ENCODE data around the gene GRIA3. TPM values are rescaled to one million over a fixed set of nuclear protein-coding genes. Genes with fewer than 3 reads are reported as not detected.

Gene GRIA3
- total RNA-seq, 1 donor from 2014 or later: 12.4 TPM

- DNase-seq (ENCODE audit: extremely low spot score, unreplicated experiment): no peak
- Mint-ChIP-seq H3K36me3 (no peaks in the 10 kb centered on the region), H3K27ac (no peak overlapping the region), H3K9me3 (no peaks in the 10 kb centered on the region), H3K4me1 (ENCODE audit: unreplicated experiment) (no peaks in the 10 kb centered on the region), H3K27me3 (no peaks in the 10 kb centered on the region), H3K4me3 (no peak overlapping the region)
- TF ChIP-seq, protein P1, sequence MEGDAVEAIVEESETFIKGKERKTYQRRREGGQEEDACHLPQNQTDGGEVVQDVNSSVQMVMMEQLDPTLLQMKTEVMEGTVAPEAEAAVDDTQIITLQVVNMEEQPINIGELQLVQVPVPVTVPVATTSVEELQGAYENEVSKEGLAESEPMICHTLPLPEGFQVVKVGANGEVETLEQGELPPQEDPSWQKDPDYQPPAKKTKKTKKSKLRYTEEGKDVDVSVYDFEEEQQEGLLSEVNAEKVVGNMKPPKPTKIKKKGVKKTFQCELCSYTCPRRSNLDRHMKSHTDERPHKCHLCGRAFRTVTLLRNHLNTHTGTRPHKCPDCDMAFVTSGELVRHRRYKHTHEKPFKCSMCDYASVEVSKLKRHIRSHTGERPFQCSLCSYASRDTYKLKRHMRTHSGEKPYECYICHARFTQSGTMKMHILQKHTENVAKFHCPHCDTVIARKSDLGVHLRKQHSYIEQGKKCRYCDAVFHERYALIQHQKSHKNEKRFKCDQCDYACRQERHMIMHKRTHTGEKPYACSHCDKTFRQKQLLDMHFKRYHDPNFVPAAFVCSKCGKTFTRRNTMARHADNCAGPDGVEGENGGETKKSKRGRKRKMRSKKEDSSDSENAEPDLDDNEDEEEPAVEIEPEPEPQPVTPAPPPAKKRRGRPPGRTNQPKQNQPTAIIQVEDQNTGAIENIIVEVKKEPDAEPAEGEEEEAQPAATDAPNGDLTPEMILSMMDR (conservative IDR thresholded peaks at IDR 0.05): no peak
Observed at GRCh38 chrX:123486297-123486696, 302.2 kb downstream of the GRIA3 start.

DNA sequence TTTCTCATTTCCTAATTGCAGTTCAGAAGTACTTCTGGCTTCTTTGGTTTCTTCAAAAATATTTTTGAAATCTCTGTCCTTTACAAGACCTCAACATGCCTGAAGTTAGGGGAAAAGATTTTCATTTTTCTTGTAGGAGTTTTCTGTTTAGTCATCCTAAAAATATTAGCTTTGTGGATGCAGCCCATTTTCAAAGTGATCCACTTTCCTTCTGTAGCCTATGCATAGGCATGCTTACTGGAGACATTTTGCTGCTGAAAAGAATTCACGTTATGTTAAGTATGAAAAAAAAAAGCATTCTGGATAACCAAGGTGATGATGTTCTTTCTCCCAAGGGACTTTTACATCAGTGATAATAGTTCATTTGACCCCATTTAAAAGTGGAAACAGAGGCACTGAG is 303.2 kb downstream of the GRIA3 start:
- TF ChIP-seq, protein P1 (conservative IDR thresholded peaks at IDR 0.05): no peak
- Mint-ChIP-seq H3K27ac (no peak overlapping the region), H3K36me3 (no peaks in the 10 kb centered on the region), H3K9me3 (no peaks in the 10 kb centered on the region), H3K4me3 (no peak overlapping the region), H3K4me1 (ENCODE audit: unreplicated experiment) (no peaks in the 10 kb centered on the region), H3K27me3 (no peaks in the 10 kb centered on the region)
- no peak for DNase-seq (ENCODE audit: extremely low spot score, unreplicated experiment)

- TF ChIP-seq, protein P1 (conservative IDR thresholded peaks at IDR 0.05): no peak
- H3K27me3 Mint-ChIP-seq: no peaks in the 10 kb centered on the region
- H3K36me3 Mint-ChIP-seq: no peaks in the 10 kb centered on the region
- H3K4me3 Mint-ChIP-seq: no peak overlapping the region
- no peaks in the 10 kb centered on the region for H3K4me1 Mint-ChIP-seq (ENCODE audit: unreplicated experiment)
- DNase-seq (ENCODE audit: extremely low spot score, unreplicated experiment): no peak
- no peaks in the 10 kb centered on the region for H3K9me3 Mint-ChIP-seq
- no peak overlapping the region for H3K27ac Mint-ChIP-seq
Observed at GRCh38 chrX:123487669-123488068, 303.6 kb downstream of the GRIA3 start.

DNA sequence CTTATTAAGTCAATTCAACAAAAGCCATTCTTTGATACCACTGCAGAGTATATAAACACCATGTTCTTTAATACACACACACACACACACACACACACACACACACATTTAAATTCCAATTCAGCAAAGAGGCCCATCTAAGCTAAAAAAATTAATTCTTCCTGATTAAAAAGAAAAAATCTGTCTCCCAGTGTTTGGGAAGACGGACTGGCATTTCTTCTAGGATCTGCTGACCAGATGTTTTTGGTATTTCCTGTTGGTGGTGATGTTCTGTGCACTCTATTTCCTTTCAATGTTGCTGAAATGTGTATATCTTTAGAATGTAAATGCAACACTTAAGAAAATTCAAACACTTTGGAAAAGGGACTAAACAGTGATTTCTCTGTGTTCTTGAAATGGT is 304.9 kb downstream of the GRIA3 start:
- no peaks in the 10 kb centered on the region for H3K36me3 Mint-ChIP-seq
- H3K4me1 Mint-ChIP-seq (ENCODE audit: unreplicated experiment): no peaks in the 10 kb centered on the region
- H3K4me3 Mint-ChIP-seq: no peak overlapping the region
- no peak overlapping the region for H3K27ac Mint-ChIP-seq
- no peaks in the 10 kb centered on the region for H3K9me3 Mint-ChIP-seq
- TF ChIP-seq, protein P1 (conservative IDR thresholded peaks at IDR 0.05): no peak
- no peaks in the 10 kb centered on the region for H3K27me3 Mint-ChIP-seq
- DNase-seq (ENCODE audit: extremely low spot score, unreplicated experiment): no peak

DNA sequence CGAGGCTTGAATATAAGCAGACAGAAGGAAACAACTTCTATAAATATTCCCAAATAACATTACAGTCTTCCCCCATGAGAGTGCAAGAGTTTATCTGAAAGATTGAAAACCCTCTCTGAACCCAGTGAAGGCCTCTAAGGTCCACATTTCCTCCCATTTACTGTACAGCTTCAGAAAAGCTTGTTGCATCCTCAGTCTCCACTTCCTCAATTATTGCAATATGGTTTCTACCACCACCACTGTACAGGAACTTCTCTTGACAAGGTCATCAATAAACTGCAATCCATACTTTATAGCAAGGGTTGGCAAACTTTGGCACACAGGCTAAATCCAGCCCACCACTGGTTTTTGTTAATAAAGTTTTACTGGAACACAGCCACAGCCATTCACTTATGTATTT is 309.8 kb downstream of the GRIA3 start:
- TF ChIP-seq, protein P1 (conservative IDR thresholded peaks at IDR 0.05): no peak
- no peaks in the 10 kb centered on the region for H3K36me3 Mint-ChIP-seq
- H3K27me3 Mint-ChIP-seq: no peaks in the 10 kb centered on the region
- H3K9me3 Mint-ChIP-seq: no peaks in the 10 kb centered on the region
- no peak overlapping the region for H3K27ac Mint-ChIP-seq
- DNase-seq (ENCODE audit: extremely low spot score, unreplicated experiment): no peak
- H3K4me3 Mint-ChIP-seq: no peak overlapping the region
- H3K4me1 Mint-ChIP-seq (ENCODE audit: unreplicated experiment): no peaks in the 10 kb centered on the region

GRCh38 chrX:123499787-123500186 is 315.7 kb downstream of the GRIA3 start:
- TF ChIP-seq, protein P1 (conservative IDR thresholded peaks at IDR 0.05): no peak

More at GRCh38 chrX:123499787-123500186, 315.7 kb downstream of the GRIA3 start:
- Mint-ChIP-seq H3K4me3 (no peak overlapping the region), H3K27me3 (no peaks in the 10 kb centered on the region), H3K9me3 (peaks cover 8% of the 10 kb centered on the region), H3K36me3 (no peaks in the 10 kb centered on the region), H3K4me1 (ENCODE audit: unreplicated experiment) (no peaks in the 10 kb centered on the region), H3K27ac (no peak overlapping the region)
- no peak for DNase-seq (ENCODE audit: extremely low spot score, unreplicated experiment)
